ENCODE data around the gene SYT9.

DNA sequence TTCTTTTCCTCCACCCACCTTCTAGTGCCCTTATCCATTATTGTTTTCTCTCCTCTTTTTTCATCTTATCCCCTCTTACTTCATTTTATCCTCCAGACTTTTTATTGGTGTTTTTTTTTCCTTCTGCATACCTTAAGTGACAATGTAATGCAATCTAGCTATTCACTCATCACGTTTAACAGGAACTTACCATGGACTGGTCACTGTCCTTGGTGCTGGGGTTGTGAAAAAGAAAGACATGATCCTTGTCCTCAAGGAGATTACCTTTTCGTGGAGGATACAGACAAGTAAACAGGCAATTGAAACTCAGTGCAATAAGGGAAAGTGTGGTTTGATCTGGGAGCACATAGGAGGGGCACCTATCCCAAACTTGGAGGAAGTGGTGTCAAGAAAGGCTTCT lies 20.7 kb downstream of the SYT9 start:
- no peak for TF ChIP-seq POLR2A (IDR thresholded peaks at IDR 0.05)
- TF ChIP-seq, protein P1, sequence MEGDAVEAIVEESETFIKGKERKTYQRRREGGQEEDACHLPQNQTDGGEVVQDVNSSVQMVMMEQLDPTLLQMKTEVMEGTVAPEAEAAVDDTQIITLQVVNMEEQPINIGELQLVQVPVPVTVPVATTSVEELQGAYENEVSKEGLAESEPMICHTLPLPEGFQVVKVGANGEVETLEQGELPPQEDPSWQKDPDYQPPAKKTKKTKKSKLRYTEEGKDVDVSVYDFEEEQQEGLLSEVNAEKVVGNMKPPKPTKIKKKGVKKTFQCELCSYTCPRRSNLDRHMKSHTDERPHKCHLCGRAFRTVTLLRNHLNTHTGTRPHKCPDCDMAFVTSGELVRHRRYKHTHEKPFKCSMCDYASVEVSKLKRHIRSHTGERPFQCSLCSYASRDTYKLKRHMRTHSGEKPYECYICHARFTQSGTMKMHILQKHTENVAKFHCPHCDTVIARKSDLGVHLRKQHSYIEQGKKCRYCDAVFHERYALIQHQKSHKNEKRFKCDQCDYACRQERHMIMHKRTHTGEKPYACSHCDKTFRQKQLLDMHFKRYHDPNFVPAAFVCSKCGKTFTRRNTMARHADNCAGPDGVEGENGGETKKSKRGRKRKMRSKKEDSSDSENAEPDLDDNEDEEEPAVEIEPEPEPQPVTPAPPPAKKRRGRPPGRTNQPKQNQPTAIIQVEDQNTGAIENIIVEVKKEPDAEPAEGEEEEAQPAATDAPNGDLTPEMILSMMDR (IDR thresholded peaks at IDR 0.05), result no peak
